ENCODE measurements around the gene GMDS.
A peak's percentile ranks its signal among the peaks of the same experiment; 100 is the strongest.

Gene GMDS

DNA sequence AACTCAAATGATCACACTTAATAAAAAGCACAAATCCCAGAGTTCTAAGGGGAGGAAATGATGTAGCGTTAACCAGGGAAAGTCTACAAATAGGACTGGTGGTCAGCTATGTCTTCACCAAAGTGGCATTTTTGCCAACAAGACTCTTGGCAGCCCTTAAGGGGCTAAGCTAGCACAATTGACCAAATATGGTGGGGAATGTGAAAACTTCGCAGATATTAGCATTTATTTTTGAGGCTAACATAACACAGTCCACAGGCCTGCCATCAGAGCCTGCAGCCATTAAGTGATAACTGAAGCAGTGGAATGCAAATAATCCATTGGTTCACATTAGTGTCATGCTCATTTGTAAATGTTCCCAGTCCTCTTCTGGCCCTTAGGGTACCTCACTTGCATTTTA, 361.1 kb downstream of the GMDS start:
- no peak for DNase-seq

DNA sequence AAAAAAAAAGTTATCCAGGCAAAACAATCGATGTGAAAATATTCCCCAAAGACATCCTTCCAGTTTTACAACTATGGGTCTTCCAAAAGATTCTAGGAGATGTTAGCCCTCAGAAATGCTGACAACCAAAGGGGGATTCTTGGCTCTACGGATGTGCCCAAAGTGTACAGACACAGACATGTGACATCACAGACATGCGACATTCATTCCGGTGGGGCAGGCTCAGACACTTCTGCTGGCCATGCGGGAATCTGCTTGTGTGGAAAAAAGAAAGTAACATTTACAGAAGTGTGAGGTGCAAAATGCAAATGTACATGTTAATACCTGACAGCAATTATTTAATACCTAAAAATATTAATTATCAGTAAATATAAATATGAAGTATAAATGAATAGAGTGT, 367.1 kb downstream of the GMDS start:
- DNase-seq, result no peak

DNA sequence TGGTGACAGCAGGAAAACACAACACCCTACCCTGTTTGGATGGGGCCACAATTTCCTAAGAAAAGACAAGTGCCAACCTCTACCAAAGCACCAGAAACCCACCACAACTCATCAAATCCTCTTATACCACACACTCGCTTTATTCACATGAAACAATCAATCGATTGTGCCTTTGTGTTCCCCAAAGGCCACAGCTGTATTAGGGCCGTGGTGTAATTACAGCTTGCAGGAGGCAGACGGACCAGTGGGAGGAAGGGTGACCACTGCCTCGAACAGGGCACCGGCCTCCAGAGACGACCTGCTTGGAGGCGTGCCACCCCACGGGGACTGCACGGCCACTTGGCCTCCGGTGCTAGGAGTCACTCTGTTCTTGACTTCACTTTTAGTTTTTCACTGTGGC, 371.6 kb downstream of the GMDS start:
- no peak for DNase-seq

DNA sequence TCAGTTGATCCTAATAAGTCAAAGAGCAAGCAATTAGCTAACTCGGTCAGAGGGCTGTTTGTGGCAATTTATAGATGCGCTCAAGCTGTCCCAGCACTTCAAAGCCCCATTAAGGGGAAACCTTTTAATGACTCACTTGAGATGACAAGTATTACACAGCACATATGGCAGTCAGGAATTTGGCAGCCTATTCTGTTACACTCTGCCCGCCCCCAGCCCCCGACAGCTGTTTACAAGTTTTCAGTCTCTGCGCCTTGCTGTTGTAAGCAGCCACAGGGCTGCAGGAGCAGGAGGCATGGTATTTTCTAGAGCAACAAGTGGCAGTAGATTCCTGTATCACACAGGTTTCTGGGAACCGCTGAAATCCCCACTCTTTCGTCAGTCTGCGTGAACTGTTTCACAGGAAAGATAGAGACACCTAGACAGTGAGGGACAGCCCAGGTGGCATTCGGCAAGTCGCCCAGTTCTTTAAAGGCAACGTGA, 372.7 kb downstream of the GMDS start:
- DNase-seq, result no peak

DNA sequence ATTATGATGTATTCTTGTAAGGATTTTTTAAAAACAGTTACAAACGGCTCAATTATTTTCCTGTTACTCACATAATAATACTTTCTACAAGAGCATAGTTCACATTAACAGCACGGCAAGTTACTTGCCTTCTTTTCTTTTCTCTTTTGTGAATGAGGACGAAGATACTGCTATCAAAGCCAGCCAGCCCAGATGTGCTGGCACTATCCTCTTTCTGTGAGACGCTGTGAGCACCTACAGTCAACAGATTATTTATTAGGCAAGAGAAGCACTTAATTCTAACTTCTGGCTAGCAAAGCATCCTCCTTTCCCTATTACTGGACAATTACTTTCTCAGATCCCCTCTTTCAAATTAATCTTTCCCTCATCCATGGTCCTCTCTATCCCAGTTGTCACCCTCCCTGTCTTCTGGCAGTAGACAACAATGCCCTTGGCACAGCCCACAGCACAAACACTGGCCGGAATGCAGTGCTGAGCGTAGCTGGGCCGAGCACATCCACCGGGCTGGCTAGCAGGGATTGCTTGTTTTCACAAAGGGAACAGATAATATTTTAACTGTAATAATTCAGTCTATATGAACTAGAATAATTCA, 373.6 kb downstream of the GMDS start:
- DNase-seq, result no peak

DNA sequence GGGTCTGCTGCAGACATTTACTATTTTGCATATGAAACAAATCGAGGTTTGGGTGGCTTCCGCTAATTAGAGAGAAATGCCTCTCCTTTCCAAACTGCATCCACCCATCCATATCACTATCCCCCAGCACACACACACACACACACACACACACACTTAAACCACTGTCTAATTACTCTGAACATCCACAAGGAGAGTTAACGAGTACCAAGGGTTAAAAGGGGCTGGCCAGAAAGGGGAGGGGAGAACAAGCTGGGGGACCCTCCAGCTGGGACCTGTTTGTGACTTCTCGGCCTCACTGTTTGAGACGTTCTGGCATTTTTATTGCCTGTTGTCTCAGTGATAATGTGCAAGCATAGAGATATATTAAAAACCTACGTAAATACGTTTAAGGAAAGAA, 374.5 kb downstream of the GMDS start:
- DNase-seq, result no peak

DNA sequence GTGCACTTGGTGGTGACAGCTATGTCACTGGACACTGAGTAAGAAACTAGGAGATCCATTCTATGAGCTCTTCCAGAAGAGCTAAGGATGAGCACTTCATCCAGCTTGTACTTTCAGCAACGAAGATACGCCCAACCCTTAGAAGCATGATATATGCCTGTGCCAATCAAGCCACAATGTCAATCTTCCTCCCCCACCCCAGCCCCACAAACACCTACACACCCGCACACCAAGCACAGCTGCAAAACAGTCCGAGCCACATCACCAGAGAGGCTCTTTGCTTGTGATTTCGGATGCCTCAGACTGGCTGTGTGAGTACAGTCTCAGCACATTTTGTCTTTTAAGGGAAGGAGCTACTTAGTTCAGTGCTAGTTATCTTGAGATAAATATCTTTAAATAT, 375.2 kb downstream of the GMDS start:
- no peak for DNase-seq

DNA sequence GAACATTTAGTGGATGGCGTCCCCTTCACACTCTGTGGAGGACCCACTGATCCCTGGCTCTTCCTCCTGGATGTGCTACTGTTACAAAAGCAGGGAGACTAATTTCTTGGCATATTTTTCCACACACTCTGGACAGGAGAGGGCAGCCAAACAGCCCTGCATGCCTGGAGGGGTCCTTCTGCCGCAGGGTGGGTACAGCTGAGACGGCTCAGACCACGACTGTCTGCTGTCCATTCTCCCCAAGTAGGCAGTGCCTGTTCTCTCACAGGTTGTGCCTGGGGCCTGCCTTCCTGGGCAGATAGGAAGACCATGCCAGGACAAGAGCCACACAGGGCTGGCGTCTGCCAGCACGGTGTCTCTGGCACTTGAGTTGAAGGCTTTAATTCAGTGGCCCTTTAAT, 375.6 kb downstream of the GMDS start:
- no peak for DNase-seq

DNA sequence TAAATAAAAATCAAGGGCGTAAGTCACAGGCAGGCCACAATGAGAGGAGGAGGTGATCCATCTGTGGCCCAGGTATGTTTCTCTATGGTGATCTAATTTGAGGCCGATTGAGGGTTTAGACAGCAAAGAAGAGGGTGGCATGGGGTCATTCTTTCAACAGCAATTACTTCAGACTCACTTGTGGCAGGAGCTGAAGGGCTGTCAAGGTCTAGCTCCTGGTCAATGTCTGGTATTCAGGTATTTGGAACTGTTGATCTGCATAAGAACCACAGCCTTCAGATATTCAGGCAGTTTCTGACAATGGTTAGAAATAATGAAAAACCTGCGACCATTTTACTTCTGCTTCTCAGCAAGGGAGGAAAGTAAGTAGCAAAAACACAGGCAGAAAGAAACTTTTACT, 376.1 kb downstream of the GMDS start:
- DNase-seq, result no peak

DNA sequence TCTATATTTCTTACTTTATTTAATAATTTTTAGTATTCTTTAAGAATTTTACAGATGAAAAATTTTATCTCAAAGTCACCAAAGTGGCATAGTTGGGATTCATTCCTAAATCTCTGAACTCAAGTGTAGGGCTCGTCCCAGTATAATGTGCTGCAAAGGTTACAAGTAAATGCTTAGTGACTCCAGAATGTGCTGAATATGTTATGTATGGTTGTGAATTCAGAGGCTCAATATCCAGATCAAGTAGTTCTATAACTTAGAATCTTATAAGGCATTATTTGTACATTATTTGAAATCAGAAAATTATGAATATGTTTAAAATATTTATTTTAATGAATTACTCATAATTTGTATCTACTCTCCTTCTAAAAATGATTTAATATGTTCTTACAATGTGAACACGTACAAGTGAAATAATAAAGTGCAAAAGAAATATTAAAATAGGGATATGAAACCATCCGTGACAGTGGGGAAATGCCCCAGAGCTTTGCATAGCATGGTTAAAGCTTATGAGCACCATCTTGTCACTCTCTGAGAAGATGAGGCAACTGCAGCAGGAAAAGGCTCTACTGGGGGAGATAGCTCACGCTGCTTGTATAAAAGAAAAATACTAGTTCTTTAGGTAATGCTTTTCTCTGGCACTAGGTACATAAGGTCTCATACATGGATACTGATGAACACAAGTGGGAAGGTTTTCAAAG, 376.7 kb downstream of the GMDS start:
- no peak for DNase-seq

DNA sequence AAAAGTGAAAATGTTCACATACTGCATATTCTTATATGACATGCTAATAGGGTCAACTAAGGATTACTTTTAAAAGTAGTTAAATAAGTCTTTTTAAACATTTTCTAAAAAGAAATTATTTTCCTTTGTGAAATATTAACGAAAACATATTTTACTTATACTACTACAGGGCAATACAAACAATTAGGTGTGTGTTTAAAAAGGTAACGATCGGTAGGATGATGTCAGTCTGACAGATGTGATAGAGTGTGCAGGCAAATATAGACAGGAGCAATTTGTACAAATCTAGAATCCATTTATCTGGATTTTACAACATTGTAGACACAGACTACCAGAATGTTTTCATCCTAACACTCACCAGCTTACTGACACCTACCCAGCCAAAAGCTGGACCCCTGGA, 378.2 kb downstream of the GMDS start:
- DNase-seq, result no peak

DNA sequence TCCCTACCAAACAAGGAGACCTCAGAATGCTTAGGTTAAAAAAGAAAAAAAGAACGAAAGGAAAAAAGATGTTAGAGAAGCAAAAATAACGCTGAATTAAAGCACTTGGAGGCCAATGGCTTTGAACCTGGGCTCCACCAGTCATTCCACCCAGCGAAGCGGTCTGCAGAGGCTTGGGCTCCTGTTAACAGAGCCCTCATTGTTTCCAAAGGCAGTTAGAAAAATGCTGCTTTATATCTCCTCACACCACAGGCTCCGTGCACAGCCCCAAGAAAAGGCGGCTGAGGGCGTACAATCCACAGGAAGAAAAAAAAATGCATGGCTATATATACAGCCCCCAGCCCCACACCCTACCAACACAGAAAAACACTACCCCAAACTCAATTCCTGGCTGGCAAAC, 379.8 kb downstream of the GMDS start:
- no peak for DNase-seq

DNA sequence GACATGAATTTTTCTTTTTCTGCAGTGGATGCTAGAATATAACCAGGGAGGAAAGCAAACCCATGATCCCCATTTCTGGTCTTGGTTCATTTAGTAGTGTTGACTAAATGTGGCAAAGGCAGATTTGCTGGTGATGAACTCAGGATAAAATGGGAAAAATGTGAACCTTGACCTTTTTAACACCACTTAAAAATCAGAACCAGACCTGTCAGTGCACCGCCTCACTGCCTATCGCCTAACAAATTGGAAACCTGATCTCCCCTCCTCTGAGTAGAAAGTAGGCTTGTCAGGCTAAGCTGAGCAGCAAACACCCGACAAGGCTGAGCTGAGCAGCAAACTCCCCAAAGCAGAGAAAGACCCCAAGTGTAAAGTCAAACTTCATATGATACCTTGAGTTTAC, 380.9 kb downstream of the GMDS start:
- DNase-seq, result no peak

DNA sequence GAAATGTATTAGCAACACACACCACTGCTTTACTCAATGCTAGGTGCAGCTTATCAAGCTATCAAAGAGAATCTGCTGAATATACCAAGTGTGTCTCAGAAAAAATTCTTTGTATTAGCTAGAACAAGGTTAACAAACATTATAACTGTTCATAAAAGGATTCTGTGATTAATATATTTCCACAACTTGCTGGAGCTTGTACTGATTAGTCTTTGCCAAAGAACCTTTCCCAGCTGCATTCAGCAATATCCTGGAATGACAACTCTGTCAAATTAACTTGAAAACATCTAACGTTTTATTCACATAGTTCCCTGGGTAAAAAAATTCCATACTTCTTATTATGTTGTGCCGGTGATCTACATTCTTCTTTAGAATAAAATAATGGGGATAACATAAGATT, 383.0 kb downstream of the GMDS start:
- DNase-seq, result no peak

DNA sequence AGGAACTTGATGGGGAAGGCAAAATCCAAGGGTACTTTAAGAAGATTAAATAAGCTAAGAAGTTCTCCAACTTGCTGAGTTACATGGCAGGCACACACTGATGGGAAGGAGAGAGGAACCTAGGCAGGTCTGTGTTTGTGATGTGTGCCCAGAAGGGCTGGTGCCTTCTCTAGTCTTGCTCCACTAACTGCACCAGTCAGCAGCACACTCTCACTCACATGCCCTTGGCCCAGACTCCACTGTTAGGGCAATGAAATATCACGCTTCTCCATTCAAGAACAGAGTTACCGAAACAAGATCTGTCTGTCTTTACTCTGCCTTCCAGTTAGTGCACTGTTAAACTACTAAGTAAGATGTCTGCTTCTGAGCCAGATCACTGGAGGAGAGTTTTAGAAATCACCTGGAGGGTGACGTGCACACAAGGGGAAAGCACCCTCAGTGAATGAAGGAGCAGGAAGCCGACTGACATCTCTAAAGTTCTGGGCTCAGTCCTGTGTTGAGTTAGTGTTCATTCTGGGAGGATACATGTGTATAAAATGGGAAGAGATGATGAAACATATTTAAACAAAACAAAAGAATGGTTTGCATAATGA, 384.6 kb downstream of the GMDS start:
- no peak for DNase-seq

DNA sequence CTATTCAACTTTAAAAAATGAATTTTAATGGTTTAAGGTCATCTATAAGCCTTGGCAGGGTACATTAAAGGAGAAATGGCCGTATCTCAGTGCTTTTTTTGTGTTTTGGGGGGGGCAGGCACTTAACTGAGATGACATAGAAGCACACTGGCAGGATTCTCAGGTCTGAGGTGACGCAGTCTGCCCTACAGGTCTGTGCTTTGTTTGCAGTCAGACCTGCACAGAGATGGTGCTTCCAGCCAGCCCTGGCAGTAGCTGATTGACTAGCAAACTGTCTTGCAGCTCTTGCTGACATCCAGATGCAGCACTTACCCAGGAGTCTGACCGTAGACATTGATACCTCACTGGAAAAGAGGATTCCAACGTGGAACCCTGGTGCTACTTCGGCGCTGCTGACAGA, 386.5 kb downstream of the GMDS start:
- no peak for DNase-seq

DNA sequence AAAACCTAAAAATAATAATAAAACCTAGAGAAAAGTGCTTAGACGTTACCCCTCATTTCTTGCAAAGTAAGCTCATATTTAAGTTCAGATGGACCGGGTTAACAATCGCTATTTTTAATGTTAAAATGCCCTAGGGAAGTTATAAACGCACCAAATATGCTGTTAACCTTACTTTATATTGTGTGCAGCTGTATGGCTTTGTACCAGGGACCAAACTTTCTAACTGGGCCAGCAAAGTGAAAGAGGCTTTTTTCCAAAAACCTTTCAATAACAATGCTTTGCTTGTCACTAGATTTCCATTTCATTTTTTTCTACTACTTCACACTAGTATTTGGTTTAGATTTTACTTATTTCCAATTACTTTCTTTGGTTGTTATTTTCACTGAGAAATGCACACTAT, 387.2 kb downstream of the GMDS start:
- DNase-seq, result no peak

DNA sequence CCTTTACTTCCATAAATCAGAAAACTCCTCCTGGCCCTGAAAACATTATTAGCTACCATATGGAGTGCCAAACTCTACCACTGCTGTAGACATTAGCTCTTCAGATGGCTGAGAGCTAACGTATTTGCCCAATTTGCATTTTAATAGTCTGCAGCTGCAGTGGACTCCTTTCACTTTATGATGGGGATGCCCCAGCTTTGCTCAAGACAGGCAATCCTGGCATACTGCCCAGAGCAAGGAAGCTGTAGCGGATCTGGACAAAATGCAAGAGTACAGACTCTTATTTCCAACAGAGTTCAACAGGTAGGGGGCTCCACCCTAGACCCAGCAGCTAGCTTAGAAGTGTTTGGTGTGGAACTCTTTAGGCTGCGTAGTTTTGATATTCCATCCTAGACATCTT, 389.0 kb downstream of the GMDS start:
- DNase-seq, result peak; percentile 10

DNA sequence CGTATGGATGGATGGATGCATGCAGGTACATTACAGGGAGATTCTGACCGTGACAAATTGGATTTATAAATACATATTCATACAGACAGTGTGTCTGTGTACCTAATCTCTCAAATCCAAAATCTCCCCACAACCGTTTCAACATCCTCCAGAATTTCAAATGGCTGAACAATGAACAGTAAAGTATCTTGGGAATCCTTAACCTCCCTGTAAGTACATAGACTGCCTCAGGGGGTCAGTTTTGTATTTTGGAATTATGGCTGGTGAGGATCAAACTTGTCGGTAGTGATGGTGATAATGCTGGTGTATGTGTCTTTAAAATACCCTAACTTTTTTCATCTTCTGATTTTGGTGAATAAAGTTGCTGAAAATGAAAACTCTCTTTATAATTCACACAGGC, 389.5 kb downstream of the GMDS start:
- DNase-seq, result no peak

DNA sequence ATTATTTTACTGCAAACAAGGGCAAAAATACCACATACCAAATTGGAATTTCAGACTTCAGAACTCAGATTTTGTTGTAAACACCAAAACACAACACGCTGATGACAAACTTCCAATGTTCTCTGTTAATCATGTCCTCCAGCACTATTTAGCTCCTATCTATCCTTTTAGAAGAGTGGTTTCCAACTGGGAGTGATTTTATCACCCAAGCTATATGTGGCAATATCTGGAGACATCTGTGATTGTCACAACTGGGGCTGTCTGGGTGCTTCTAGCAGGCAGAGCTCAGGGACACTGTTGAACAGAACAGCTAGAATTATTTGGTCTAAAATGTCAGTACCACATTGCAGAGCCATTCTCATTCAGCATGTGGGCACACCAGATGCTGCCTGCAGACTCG, 391.1 kb downstream of the GMDS start:
- DNase-seq, result no peak

DNA sequence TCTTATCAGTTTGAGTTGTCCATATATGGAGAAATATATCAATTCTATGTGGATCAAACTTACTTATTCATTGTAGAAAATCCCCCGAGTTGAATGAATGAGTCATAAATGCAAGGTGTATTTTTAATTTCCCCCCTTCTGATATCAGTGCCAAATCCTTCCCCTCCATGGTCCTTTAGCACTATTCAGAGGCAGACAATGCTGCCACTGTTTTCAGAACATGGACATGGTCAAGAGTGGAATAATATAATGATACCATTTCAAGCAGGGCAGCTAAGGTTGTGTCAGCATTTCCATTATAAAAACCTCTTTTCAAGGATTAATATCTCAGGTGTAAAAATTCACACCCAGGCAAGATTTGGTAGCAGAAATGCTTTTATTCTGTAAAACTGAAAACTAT, 391.6 kb downstream of the GMDS start:
- DNase-seq, result no peak

DNA sequence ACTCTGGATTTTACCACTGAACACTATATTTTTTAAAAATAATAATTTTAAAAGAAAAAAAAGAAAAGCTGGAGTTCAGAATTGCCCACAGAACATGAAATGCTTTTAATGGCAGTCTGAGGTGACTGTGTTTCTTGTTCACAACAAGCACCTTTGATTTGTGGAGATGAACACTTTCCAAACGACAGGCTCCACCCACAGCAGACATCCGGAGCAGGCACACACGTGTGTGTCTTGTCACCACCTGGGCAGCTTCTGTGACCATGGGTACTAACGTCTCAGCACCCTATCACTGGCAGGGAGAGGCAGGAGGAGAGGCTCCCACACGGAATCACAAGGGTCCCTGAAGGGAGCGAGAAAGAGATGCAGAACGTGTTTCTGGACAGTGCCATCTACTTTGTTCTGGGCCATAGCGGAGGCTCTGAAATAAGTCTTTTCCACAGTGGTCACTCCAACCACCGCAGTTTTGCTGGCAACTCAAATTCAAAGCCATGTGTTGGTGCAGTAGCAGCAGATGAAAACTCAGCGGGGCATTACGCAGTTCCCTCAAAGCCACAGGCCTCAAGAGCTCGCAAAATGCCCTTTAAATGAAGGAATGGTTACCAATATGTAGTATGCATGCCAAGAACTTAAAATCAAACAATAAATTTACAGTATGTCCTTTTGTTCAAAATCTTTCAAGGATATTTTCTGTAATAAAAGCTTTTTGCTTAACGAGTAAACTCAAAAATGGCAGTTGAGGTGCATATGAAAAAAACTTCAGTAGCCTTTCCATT, 393.5 kb downstream of the GMDS start:
- DNase-seq, result no peak

DNA sequence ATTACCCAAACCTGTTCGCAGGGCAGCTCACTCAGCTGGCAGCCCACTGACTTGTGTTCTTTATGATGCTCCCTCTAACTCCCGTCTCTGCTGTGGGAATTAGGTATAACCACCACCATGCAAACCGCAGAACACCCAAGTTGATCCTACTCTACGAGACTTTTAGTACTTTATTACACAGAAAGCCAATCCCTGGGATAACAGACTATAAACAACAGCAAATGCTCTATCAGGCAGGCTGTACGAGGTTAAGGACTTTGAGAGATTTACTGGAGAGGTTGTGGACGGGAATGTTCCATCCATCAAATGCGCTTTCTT, 394.6 kb downstream of the GMDS start:
- DNase-seq, result no peak

All from hematopoietic multipotent progenitor cell treated with erythropoietin and hydrocortisone succinate and interleukin-3 and kit ligand, for 6 days (in vitro differentiated cells).